K562 (cell line): Measurements from ENCODE around the gene SPHKAP. TPM values are rescaled to one million over a fixed set of nuclear protein-coding genes. Genes with fewer than 3 reads are reported as not detected.

Experiments used
- CC2D1A ChIP-seq: fragments of 450-650 bp; IDR thresholded peaks from 2 replicates; pipeline ENCODE4 v1.6.1; 2017; ENCODE audit warnings: mild to moderate bottlenecking
- NUFIP1 ChIP-seq: fragments of 450-650 bp; IDR thresholded peaks from 2 replicates; pipeline ENCODE4 v1.6.1; 2018; ENCODE audit not compliant: partially characterized antibody
- SMAD2 ChIP-seq: fragments of 150-350 bp; IDR thresholded peaks from 2 replicates; pipeline ENCODE4 v1.6.1; 2014; ENCODE audit warnings: low read depth, mild to moderate bottlenecking, low read length
- ZFX ChIP-seq: sonication (generic); formaldehyde crosslinking; IDR thresholded peaks from 2 replicates; pipeline ENCODE4 v1.8.0; 2022; ENCODE audit warnings: mild to moderate bottlenecking, missing genetic modification reagents, moderate library complexity
- polyA plus RNA-seq, 8 experiments: library from polyadenylated mRNA; depleted of rRNA in 4 of 8; stranded (reverse) in 5 of 8; unstranded in 3 of 8; fragments of >200 nt; fragmentation: Nextera tagmentation in 2 of 8; fragmentation: Illumina TruSeq in 1 of 8; extraction: Ambion mirVana in 2 of 8; extraction: Trizol in 1 of 8; gene quantifications; 2 replicates each; pipeline versions ENCODE4 v1.2.1 to v1.2.3, GENCODE V29; 2011 to 2014; ENCODE audit warnings: inconsistent platforms in 1 of 8, missing spikeins in 1 of 8
- total RNA-seq, 7 experiments: library from RNA; depleted of rRNA in 6 of 7; stranded (reverse); fragments of >200 nt in 6 of 7; fragmentation: Illumina TruSeq in 2 of 7; extraction: Trizol in 2 of 7; gene quantifications; 2 replicates each; pipeline versions ENCODE4 v1.2.1 to v1.2.3, GENCODE V29; 2011 to 2021; ENCODE audit warnings: low replicate concordance in 1 of 7
- TF ChIP-seq, protein P1 (sequence below), 2 experiments: fragments of 150-350 bp in 1 of 2; IDR thresholded peaks; 2 replicates each; pipeline ENCODE4 v1.6.1; 2012 to 2016; ENCODE audit warnings: low read depth in 2 of 2, low read length in 2 of 2, mild to moderate bottlenecking in 1 of 2, moderate library complexity in 1 of 2
- TF ChIP-seq, protein P2 (sequence below): fragments of 250-450 bp; sonication (Bioruptor Pico); IDR thresholded peaks from 2 replicates; pipeline ENCODE4 v1.4.0; 2020
- TF ChIP-seq, protein P3 (sequence below): fragments of 450-650 bp; IDR thresholded peaks from 2 replicates; pipeline ENCODE4 v1.6.1; 2016; ENCODE audit warnings: low read depth
- TF ChIP-seq, protein P4 (sequence below): fragments of 250-450 bp; sonication (Bioruptor Pico); IDR thresholded peaks from 2 replicates; pipeline ENCODE4 v1.5.0; 2020; ENCODE audit warnings: mild to moderate bottlenecking, borderline replicate concordance

The SPHKAP gene
- total and polyA plus RNA-seq, 9 of the 15 experiments (the other 6 are each of a cell fraction or from before 2014, with no cell fraction given), result not detected

- TF ChIP-seq, protein P1, sequence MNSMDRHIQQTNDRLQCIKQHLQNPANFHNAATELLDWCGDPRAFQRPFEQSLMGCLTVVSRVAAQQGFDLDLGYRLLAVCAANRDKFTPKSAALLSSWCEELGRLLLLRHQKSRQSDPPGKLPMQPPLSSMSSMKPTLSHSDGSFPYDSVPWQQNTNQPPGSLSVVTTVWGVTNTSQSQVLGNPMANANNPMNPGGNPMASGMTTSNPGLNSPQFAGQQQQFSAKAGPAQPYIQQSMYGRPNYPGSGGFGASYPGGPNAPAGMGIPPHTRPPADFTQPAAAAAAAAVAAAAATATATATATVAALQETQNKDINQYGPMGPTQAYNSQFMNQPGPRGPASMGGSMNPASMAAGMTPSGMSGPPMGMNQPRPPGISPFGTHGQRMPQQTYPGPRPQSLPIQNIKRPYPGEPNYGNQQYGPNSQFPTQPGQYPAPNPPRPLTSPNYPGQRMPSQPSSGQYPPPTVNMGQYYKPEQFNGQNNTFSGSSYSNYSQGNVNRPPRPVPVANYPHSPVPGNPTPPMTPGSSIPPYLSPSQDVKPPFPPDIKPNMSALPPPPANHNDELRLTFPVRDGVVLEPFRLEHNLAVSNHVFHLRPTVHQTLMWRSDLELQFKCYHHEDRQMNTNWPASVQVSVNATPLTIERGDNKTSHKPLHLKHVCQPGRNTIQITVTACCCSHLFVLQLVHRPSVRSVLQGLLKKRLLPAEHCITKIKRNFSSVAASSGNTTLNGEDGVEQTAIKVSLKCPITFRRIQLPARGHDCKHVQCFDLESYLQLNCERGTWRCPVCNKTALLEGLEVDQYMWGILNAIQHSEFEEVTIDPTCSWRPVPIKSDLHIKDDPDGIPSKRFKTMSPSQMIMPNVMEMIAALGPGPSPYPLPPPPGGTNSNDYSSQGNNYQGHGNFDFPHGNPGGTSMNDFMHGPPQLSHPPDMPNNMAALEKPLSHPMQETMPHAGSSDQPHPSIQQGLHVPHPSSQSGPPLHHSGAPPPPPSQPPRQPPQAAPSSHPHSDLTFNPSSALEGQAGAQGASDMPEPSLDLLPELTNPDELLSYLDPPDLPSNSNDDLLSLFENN (IDR thresholded peaks at IDR 0.05; ENCODE audit: low read depth in 2 of 2, low read length in 2 of 2), result no peak
- TF ChIP-seq SMAD2, result no peak
- TF ChIP-seq, protein P2, sequence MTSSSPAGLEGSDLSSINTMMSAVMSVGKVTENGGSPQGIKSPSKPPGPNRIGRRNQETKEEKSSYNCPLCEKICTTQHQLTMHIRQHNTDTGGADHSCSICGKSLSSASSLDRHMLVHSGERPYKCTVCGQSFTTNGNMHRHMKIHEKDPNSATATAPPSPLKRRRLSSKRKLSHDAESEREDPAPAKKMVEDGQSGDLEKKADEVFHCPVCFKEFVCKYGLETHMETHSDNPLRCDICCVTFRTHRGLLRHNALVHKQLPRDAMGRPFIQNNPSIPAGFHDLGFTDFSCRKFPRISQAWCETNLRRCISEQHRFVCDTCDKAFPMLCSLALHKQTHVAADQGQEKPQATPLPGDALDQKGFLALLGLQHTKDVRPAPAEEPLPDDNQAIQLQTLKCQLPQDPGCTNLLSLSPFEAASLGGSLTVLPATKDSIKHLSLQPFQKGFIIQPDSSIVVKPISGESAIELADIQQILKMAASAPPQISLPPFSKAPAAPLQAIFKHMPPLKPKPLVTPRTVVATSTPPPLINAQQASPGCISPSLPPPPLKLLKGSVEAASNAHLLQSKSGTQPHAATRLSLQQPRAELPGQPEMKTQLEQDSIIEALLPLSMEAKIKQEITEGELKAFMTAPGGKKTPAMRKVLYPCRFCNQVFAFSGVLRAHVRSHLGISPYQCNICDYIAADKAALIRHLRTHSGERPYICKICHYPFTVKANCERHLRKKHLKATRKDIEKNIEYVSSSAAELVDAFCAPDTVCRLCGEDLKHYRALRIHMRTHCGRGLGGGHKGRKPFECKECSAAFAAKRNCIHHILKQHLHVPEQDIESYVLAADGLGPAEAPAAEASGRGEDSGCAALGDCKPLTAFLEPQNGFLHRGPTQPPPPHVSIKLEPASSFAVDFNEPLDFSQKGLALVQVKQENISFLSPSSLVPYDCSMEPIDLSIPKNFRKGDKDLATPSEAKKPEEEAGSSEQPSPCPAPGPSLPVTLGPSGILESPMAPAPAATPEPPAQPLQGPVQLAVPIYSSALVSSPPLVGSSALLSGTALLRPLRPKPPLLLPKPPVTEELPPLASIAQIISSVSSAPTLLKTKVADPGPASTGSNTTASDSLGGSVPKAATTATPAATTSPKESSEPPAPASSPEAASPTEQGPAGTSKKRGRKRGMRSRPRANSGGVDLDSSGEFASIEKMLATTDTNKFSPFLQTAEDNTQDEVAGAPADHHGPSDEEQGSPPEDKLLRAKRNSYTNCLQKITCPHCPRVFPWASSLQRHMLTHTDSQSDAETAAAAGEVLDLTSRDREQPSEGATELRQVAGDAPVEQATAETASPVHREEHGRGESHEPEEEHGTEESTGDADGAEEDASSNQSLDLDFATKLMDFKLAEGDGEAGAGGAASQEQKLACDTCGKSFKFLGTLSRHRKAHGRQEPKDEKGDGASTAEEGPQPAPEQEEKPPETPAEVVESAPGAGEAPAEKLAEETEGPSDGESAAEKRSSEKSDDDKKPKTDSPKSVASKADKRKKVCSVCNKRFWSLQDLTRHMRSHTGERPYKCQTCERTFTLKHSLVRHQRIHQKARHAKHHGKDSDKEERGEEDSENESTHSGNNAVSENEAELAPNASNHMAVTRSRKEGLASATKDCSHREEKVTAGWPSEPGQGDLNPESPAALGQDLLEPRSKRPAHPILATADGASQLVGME, result no peak
- TF ChIP-seq CC2D1A, result no peak
- no peak for TF ChIP-seq NUFIP1
- no peak for TF ChIP-seq ZFX (CRISPR knock-in tag)
- TF ChIP-seq, protein P3, sequence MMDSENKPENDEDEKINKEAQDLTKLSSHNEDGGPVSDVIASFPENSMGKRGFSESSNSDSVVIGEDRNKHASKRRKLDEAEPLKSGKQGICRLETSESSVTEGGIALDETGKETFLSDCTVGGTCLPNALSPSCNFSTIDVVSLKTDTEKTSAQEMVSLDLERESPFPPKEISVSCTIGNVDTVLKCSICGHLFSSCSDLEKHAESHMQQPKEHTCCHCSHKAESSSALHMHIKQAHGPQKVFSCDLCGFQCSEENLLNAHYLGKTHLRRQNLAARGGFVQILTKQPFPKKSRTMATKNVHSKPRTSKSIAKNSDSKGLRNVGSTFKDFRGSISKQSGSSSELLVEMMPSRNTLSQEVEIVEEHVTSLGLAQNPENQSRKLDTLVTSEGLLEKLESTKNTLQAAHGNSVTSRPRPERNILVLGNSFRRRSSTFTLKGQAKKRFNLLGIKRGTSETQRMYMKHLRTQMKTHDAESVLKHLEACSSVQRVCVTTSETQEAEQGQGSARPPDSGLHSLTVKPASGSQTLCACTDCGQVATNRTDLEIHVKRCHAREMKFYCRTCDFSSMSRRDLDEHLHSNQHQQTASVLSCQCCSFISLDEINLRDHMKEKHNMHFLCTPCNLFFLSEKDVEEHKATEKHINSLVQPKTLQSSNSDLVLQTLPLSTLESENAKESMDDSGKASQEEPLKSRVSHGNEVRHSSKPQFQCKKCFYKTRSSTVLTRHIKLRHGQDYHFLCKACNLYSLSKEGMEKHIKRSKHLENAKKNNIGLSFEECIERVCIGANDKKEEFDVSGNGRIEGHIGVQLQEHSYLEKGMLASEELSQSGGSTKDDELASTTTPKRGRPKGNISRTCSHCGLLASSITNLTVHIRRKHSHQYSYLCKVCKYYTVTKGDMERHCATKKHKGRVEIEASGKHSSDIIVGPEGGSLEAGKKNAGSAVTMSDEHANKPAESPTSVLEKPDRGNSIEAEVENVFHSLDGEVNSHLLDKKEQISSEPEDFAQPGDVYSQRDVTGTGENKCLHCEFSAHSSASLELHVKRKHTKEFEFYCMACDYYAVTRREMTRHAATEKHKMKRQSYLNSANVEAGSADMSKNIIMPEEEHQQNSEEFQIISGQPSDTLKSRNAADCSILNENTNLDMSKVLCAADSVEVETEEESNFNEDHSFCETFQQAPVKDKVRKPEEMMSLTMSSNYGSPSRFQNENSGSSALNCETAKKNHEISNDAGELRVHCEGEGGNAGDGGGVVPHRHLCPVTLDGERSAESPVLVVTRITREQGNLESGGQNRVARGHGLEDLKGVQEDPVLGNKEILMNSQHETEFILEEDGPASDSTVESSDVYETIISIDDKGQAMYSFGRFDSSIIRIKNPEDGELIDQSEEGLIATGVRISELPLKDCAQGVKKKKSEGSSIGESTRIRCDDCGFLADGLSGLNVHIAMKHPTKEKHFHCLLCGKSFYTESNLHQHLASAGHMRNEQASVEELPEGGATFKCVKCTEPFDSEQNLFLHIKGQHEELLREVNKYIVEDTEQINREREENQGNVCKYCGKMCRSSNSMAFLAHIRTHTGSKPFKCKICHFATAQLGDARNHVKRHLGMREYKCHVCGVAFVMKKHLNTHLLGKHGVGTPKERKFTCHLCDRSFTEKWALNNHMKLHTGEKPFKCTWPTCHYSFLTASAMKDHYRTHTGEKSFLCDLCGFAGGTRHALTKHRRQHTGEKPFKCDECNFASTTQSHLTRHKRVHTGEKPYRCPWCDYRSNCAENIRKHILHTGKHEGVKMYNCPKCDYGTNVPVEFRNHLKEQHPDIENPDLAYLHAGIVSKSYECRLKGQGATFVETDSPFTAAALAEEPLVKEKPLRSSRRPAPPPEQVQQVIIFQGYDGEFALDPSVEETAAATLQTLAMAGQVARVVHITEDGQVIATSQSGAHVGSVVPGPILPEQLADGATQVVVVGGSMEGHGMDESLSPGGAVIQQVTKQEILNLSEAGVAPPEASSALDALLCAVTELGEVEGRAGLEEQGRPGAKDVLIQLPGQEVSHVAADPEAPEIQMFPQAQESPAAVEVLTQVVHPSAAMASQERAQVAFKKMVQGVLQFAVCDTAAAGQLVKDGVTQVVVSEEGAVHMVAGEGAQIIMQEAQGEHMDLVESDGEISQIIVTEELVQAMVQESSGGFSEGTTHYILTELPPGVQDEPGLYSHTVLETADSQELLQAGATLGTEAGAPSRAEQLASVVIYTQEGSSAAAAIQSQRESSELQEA, result no peak
- TF ChIP-seq, protein P4, sequence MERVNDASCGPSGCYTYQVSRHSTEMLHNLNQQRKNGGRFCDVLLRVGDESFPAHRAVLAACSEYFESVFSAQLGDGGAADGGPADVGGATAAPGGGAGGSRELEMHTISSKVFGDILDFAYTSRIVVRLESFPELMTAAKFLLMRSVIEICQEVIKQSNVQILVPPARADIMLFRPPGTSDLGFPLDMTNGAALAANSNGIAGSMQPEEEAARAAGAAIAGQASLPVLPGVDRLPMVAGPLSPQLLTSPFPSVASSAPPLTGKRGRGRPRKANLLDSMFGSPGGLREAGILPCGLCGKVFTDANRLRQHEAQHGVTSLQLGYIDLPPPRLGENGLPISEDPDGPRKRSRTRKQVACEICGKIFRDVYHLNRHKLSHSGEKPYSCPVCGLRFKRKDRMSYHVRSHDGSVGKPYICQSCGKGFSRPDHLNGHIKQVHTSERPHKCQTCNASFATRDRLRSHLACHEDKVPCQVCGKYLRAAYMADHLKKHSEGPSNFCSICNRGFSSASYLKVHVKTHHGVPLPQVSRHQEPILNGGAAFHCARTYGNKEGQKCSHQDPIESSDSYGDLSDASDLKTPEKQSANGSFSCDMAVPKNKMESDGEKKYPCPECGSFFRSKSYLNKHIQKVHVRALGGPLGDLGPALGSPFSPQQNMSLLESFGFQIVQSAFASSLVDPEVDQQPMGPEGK (CRISPR knock-in tag), result no peak
These were observed 94.9 kb downstream of the SPHKAP start (continued) for GRCh38 chr2:228086561-228086960.
